ENCODE measurements around the gene SMARCD1. TPM values are rescaled to one million over a fixed set of nuclear protein-coding genes. Genes with fewer than 3 reads are reported as not detected.
"Not testable (repeated sequence)": the region's sequence is repeated elsewhere in the genome, so short reads cannot be mapped to it uniquely, and the experiment has no call there.

Gene SMARCD1
- polyA plus RNA-seq, 1 donor: 53.4 TPM

DNA sequence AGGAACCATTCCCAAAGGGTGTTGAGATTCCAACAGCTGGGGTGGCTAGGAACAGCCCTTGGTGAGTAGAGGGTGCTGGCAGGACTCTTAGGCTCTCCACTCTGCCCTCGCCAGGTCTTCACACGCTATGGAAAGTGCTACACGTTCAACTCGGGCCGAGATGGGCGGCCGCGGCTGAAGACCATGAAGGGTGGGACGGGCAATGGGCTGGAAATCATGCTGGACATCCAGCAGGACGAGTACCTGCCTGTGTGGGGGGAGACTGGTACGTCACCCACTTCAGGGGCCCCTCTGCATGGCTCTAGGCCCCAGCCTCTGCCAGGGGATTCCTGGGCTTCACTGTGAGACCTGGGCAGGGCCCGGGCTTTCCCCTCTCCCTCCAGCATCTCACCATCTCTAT is 8.0 kb upstream of the SMARCD1 start:
- DNase-seq (ENCODE audit: low read depth): no peak

DNA sequence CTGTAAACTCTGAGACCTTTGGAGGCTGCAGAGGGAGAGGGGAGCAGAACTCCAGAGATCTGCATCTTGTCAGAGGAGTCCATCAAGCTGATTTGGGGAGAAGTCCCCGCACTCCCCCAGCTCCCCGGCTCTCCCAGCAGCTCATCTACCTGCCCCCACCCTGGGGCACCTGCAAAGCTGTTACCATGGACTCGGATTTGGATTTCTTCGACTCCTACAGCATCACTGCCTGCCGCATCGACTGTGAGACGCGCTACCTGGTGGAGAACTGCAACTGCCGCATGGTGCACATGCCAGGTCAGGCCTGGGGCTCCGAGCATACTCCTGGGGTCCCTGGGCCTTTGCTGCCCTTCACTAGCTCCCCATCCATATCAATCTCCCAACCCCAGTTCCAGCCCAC is 6.9 kb upstream of the SMARCD1 start:
- no peak for DNase-seq (ENCODE audit: low read depth)

DNA sequence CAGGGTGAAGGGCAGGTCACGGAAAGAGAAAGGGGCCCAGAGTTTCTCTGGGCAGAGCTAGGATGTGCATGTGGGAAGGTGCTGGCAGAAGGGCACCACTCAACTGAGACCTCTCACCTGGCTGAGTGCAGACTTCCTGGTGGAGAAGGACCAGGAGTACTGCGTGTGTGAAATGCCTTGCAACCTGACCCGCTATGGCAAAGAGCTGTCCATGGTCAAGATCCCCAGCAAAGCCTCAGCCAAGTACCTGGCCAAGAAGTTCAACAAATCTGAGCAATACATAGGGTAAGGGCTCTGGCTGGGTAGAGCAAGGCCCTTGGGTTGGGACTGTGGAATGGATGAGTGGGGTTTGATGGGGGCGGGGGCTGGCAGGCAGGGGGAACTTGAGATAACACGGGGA is 5.4 kb upstream of the SMARCD1 start:
- no peak for DNase-seq (ENCODE audit: low read depth)

DNA sequence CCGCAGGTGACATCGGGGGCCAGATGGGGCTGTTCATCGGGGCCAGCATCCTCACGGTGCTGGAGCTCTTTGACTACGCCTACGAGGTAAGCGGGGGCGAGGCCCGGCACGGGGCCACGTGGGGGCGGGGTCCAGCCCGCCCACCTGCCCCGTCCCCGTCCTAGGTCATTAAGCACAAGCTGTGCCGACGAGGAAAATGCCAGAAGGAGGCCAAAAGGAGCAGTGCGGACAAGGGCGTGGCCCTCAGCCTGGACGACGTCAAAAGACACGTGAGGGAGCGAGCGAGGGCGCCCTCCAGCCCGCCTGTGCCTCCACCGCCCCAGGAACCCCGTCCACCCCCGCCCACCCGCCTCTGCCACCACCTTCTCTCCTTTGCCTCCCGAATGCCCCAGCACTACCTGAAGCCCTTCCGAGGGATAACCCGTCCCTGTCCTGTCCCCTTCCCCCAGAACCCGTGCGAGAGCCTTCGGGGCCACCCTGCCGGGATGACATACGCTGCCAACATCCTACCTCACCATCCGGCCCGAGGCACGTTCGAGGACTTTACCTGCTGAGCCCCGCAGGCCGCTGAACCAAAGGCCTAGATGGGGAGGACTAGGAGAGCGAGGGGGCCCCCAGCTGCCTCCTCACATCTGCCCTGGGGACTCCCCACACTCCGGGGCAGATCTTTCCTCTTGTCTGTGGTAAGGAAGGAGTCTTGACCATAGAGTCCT is 3.9 kb upstream of the SMARCD1 start:
- DNase-seq (ENCODE audit: low read depth): no peak

DNA sequence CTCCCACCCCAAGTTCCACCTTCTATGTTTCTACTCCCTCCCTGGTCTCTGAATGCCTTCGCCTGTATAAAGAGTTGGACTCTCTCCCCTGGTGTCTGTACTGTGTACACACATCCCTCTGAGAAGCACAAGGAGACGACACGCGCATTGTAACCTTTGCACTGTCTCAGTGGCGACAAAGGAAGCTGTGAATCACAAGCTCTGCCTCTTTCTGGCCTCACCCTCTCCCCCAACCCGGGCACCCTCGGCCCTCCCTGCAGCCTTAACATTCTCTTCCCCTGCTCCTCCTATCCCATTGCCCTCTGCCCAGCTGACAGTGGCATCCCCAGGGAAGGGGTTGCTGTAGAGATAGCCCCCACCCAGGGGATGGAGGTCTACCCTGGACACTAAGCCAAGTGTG is 2.5 kb upstream of the SMARCD1 start:
- no peak for DNase-seq (ENCODE audit: low read depth)

DNA sequence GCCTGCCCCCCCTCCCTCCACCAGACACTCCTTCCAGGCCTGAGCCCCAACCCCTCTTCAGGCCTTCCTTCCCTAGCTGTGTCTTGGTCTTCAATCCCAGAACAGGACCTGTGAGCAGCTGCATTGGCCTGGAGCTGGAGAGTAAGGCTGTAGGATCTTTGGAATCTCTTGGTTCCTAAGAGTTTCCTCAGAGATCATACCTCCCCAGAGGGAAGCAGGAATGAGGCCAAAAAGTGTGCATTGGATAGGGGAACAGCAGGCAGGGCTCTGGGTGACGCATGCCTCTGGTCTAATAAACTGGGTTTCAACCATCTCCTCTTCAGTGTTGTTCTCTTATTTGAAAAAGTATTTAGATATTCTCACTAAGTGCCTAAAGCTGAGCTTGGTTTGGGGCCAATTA is 1.8 kb upstream of the SMARCD1 start:
- no peak for DNase-seq (ENCODE audit: low read depth)

DNA sequence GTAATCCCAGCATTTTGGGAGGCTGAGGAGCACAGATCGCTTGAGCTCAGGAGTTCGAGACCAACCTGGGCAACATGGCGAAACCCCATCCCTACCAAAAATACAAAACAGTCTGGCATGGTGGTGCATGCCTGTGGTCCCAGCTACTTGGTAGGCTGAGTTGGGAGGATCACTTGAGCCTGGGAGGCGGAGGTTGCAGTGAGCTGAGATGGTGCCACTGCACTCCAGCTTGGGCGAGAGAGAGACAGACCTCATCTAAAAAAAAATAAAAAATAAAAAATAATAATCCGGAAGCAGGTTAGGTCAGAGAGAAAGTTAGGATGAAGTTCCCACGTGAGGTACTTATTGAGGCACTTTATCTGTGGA is 750 bp upstream of the SMARCD1 start:
- not testable (repeated sequence) for DNase-seq (ENCODE audit: low read depth)

DNA sequence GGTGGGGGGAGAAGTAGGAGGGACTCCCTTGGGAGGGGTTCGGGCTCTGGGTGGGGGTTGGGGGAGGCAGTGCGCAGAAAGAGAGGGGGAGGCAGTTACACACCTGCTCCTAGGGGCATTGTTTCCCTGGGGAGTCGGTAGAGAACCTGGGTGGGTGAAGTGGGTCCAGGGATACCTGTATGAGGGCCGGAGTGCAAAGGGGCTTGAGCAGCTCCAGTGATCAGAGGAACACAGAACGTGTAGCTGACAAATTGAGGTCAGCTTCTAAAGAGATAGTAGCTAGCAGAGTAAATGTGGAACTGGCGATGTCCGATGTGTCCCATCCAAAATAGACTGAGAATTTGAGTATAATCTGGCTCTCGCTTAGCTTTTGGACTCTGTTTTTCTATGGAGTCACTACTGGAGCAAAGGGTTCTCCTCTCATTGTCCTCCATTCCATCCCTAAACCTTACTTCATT is 502 bp downstream of the SMARCD1 start:
- no peak for DNase-seq (ENCODE audit: low read depth)

DNA sequence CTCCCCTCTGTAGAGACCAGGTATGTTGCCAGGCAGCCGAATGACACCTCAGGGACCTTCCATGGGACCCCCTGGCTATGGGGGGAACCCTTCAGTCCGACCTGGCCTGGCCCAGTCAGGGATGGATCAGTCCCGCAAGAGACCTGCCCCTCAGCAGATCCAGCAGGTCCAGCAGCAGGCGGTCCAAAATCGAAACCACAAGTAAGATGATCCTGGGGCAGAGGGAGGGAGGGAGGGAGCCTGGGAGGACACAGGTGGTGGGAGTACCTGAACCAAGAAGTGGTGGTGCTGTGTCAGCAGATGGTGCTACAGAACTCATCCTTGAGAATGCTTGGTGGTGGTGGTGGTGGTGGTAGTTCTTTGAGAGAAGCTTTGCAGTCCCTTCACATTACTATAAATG is 1.0 kb downstream of the SMARCD1 start:
- DNase-seq (ENCODE audit: low read depth): no peak

DNA sequence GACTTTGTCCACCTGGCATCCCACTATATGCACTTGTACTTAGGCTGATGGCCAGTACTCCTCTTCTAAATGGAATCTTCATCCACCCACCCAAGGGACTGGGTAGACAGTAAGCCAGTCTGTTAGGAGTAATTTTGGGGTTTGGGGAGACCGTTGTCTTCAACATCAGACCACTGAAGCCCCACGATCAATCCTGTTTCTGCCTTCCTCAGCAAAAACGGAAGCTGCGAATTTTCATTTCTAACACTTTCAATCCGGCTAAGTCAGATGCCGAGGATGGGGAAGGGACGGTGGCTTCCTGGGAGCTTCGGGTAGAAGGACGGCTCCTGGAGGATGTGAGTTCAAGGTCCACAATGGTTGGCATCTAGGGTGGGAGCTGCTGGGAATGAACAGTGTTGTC is 2.0 kb downstream of the SMARCD1 start:
- DNase-seq (ENCODE audit: low read depth): no peak

DNA sequence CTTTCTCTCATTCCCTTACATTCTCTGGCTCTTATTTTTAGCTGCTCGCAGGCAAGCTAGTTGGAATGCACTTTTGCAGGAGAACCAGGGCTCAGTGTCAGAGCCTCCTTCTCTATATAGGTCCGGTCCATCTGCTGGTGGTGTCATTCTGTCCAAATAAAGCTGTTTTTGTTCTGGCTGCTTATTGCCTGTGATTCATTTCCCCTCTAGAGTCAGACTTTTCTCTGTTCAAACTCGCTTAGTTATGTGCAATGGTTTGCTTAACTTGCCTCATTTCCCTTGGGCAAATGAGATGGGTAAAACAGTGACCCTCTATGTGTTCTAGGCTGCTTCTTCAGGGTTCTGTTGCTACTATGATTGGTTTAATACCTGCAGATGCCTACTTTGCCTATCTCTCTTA is 2.9 kb downstream of the SMARCD1 start:
- no peak for DNase-seq (ENCODE audit: low read depth)

DNA sequence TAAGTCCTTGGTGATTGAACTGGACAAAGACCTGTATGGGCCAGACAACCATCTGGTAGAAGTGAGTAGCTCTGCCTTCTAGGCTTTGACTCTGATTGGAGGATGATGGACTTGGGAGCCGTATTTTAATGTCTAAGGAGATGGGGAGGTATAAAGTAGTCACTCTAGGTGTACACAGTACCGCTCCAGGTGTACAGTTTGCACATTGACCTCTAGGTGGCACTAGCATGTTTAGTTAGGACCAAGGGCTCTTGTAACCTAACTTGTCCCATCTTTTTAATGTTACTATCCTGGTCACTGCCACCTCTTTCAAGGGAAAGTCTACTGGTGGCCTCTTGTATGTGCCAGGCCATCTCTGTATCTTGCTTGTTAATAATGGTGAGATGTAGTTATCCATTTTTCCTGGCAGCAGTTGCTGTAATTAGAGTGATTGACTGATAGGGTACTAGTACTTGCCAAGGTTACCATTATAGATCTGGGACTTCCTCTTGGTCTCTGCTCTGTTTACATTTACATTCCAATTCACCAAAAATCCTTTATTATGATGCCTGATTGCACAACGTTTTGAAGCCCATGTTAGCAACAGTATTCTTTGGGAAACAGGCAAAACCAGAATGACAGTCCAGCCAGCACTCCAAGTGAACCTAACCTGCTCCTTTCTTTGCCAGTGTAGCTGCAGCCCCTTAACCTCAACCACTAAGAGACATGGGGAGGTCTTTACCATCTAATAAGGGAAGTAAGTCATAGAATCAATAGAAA is 3.6 kb downstream of the SMARCD1 start:
- DNase-seq (ENCODE audit: low read depth): no peak

DNA sequence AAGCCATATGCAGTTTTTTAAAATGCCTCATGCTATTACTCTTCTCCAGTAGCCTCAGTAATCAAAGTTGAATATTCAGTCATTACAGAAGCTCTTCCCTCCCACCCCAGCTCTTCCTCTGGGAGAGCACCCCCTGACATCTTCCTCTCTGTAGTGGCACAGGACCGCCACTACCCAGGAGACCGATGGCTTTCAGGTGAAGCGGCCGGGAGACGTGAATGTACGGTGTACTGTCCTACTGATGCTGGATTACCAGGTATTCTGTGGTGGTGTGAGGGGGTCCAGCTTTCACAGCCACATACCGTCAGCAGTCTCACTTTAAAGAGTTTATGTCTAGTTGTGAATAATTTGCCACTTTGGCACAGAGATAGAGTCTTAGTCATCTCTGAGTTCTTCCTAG is 4.6 kb downstream of the SMARCD1 start:
- DNase-seq (ENCODE audit: low read depth): no peak

DNA sequence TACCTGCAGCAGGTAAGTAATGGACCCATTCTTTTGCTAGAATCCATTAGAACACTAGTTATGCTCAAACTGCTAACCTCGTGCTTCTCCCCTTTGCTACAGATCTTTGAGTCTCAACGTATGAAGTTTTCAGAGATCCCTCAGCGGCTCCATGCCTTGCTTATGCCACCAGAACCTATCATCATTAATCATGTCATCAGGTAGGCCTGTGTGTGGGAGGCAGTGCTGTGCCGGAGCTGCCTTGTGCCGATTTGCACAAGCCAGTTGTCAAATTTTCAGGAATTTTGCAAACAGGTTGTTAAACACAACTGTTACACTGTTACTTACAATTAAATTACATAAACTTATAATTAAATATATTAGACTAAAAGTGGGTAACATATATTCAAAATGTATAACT is 5.2 kb downstream of the SMARCD1 start:
- DNase-seq (ENCODE audit: low read depth): no peak

DNA sequence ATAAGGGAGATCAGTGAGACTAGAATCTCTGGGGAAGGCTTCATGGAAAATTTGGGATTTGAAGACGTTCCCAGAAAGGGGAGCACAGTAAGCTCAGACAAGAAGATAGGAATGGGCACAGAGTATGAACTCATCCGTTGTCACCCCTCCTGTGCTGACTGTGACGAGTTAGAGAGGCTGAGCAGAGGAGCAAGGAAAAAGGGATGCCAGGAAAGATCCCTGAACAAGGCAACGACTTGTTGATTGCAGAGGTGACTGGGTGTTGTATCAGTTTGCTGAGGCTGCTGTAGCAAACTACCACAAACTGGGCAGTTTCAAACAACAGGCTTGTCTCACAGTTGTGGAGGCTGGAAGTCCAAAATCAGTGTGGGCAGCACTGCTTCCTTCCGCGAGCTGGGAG is 12.8 kb downstream of the SMARCD1 start:
- no peak for DNase-seq (ENCODE audit: low read depth)

DNA sequence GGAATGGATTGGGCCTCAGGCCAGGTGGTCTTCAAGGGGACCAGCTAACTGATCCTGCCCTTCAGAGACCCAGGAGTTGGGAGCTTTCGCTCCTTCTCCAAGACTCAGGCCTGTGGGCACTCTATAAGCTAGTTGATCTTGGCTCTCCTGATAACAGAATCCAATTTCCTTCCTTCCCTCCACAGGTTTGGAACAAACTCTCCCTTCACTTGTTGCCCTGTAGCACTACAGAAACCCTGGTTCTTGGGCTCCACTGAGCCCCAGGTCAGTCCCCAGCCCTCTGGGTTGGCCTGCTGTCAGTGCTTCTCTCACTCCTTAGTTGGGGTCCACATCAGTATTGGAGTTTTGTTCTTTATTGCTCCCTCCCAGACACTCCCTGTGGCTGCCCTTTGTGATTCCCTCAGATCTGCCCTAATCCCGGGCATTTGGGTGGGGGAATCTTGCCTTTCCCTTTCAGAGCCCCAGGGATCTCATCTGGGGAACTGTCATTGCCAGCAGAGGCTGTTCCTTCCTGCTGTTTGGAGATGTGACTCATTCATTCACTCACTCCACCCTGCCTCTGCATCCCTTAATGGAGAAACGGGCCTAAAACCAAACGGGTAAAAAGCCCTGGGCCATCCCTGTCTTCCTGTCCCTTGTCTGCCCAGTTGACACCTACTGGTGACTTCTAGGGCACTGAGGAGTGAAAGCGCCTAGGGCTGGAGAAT is 14.3 kb downstream of the SMARCD1 start:
- DNase-seq (ENCODE audit: low read depth): no peak

DNA sequence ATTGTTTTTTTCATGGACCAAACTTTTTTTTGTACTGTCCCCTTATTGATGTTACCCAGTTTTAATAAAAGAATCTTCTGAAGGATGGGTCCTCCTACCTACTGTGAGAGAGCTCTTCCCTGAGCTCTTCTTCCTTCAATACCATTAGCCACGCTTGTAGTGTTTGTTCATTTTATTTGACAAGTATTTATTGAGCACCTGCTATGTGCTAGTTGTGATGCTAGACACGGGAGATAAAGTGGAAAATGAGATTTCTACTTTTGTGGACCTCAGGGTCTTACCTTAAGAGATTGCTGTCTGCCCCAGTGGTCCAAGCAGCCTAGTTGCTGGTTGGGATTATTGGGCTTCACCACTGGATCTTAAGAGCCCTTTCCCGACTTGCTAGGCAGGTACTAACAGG is 15.4 kb downstream of the SMARCD1 start:
- no peak for DNase-seq (ENCODE audit: low read depth)

DNA sequence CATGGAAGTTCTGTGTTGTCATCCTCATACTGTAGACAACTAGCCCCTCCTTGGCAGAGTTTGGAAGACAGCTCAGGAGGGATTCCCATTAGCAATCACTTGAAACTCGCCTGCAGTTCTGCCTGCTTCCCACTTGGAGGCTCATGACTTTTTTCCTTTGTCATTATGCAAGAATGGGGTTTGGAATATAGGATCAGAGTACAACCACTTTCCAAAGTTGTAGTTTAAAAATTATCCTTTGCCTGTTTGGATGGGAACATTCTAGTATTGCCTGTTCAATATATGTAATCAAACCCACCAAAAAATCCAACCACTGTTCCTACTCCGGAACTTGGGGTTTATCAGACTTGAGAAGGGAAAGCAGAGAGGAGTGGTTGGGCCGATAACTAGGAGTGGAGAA is 16.5 kb downstream of the SMARCD1 start:
- no peak for DNase-seq (ENCODE audit: low read depth)

DNA sequence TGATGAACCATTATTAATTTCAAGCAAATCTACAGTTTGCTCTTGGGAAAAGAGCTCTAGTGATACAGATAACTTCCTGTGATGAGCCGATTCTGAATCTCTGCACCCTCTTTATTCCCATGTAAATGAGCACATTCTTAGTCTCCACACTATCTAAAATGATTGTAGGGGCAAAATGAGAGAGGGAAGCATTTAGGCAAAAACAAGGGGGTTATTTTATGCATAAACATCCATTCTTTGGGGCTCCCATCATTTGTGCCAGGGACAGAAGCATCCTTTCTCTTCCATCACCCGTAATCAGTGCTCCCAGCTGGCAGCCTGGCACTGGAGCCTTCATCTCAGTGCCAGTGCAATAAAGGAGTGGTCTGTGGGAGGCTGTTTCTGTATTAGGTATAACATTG is 17.0 kb downstream of the SMARCD1 start:
- no peak for DNase-seq (ENCODE audit: low read depth)

DNA sequence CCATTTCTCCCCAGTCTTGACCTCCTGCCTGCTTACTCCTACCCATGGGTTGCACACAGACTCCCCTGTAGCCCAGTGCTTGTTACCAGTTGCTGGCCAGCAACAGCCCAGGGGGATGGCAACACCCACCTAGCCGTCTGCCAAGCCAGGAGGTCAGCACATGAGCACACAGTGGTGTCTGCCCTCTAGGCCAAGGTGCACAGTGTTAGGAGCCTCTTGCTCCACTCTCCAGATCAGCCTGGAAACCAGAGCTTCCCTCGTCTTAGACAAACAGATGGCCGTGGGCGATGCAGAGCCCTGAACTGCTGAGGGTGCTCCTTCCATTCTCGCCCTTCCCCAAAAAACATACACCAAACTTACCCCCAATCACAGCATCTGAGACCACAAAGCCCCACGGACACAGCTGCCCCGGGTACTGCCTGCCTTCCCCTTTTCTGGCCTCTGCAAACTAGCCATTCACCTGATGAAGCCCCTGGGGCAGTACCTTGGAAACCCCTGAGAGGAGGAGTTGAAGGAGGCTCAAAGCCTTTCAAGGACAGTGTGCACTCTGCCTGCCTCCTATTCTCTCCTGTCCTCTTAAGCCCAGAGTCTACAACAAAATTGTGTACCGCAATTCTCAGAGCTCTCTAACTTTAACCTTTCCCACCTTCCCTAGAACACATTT is 17.6 kb downstream of the SMARCD1 start:
- DNase-seq (ENCODE audit: low read depth): no peak

DNA sequence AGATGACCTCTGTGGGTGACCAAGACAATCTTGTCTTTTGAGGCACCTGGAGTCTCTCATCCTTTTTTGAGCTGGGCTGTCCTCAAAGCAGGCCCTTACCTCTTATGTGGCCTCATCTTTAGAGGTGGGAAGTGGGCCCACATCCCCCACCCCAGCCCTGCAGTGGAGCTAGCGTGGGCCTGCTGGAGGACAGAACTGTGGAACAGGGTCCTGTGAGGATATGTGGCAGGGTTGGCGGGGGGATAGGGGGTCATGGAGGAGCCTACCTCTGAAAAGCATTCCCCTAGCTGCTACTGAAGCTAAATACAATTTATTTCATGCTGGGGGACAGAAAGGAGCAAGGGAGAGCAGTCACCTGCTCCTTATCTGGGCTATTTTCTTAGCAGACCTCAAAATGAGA is 18.2 kb downstream of the SMARCD1 start:
- no peak for DNase-seq (ENCODE audit: low read depth)

DNA sequence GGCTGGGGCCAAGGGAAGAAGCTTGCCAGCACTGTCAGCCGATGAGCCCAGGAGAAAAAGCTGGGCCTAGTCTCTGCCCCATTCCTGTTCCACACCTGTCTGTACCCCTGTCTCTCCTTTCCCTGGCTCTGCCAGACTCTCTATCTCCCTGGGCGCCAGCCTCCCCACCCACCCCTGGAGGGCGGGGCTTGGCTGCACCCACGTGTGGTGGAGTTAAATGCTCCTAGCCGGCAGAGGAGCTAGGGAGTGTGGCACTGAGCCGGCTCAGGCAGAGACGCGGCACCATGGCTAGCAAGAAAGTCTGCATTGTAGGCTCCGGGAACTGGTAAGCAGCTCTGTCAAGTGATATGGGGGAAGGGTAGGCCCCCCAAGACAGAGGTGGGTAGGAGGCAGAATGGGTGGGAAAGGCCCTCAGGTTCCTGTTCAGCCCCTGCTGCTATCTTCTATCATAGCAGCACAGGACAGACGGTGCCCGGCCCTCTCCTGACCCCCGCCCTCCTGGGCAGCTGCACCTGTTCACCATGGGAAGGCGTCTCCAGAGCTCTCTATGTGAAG is 18.7 kb downstream of the SMARCD1 start, which contains the start of gene GPD1:
GPD1 (plus strand) TSS at position 242 of the 555 bp plus-strand sequence; CDS start at position 285, 43 bp downstream.
- no peak for DNase-seq (ENCODE audit: low read depth)
